Thyroid gland (tissue), 4 donors: ENCODE data around the gene RFTN1.

ENCODE experiments used
- CTCF ChIP-seq, 6 experiments: fragments of 200-600 bp in 3 of 6; fragments of 450-650 bp in 3 of 6; sonication (generic) in 3 of 6; IDR thresholded peaks; one replicate each; pipeline ENCODE4 v1.5.1; 2016 to 2019; ENCODE audit warnings: antibody characterized with exemption in 6 of 6, mild to moderate bottlenecking in 2 of 6, inconsistent platforms in 1 of 6, moderate library complexity in 1 of 6
- POLR2A ChIP-seq, 2 donors: fragments of 450-650 bp; IDR thresholded peaks; one replicate each; pipeline ENCODE4 v1.6.1; 2017; ENCODE audit warnings: antibody characterized with exemption in 2 of 2, mild to moderate bottlenecking in 2 of 2, moderate library complexity in 1 of 2

DNA sequence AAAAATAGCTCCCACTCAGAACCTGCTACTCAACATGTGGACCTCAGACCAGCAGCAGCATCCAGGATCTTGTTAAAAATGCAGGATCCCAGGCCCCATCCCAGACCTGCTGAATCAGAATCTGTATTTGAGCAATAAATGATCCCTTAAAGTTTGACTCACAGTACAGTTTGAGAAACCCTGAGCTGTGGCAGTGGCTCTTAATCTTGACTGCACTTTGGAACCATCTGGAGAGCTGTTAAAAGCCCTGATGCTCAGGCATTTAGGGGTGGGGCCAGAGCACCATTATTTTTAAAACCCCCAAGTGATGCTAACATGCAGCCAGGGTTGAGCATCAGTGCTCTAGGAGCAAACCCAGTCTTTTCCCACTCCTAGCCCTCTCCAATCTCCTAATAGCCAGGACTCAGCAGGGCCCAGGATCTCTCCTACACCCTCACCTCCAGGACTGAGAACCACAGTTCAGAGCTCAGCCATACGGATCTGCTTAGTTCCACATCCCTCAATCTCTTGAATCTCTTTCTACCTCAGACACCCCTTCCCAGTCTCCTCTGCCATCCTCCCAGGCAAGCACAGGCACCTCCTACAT, 10.2 kb downstream of the RFTN1 start:
- no peak for TF ChIP-seq POLR2A (IDR thresholded peaks at IDR 0.05)
- TF ChIP-seq CTCF (IDR thresholded peaks at IDR 0.05) = no peak
